Activated T-cell treated with anti-CD3 and anti-CD28 coated beads for 24 hours (primary cell): ENCODE measurements around the gene CHERP.

Source experiments
- DNase-seq: peaks from one replicate; pipeline ENCODE4 v3.0.0-alpha.2; 2020; ENCODE audit warnings: low read depth

The CHERP gene

GRCh38 chr19:16542910-16543472 lies 754 bp upstream of the CHERP start:
- DNase-seq = no peak

- DNase-seq = no peak
Observed at GRCh38 chr19:16541526-16542044, 652 bp downstream of the CHERP start.

- DNase-seq = no peak
Observed at GRCh38 chr19:16540948-16541347, 1.3 kb downstream of the CHERP start.

- DNase-seq = no peak
Observed at GRCh38 chr19:16537111-16537510, 5.1 kb downstream of the CHERP start.

GRCh38 chr19:16536130-16536529 lies 6.1 kb downstream of the CHERP start:
- DNase-seq = no peak

GRCh38 chr19:16535381-16535780 lies 6.9 kb downstream of the CHERP start:
- no peak for DNase-seq

- DNase-seq = no peak
Observed at GRCh38 chr19:16532440-16533234, 9.6 kb downstream of the CHERP start.

GRCh38 chr19:16531380-16531669 lies 10.9 kb downstream of the CHERP start:
- no peak for DNase-seq

GRCh38 chr19:16530540-16531379 lies 11.5 kb downstream of the CHERP start:
- DNase-seq = no peak

GRCh38 chr19:16529466-16530144 lies 12.6 kb downstream of the CHERP start:
- DNase-seq = no peak

- DNase-seq = peak; percentile 14
Observed at GRCh38 chr19:16527971-16528521, 14.2 kb downstream of the CHERP start.

- DNase-seq = no peak
Observed at GRCh38 chr19:16527334-16527935, 14.8 kb downstream of the CHERP start.

- no peak for DNase-seq
Observed at GRCh38 chr19:16525751-16526481, 16.3 kb downstream of the CHERP start.

- no peak for DNase-seq
Observed at GRCh38 chr19:16524991-16525734, 17.1 kb downstream of the CHERP start.

GRCh38 chr19:16522559-16523377 lies 19.5 kb downstream of the CHERP start:
- no peak for DNase-seq

- DNase-seq = no peak
Observed at GRCh38 chr19:16521715-16522289, 20.4 kb downstream of the CHERP start.

GRCh38 chr19:16520986-16521624 lies 21.1 kb downstream of the CHERP start:
- no peak for DNase-seq
